Activated naive CD8-positive, alpha-beta T cell treated with anti-CD3 and anti-CD28 coated beads for 36 hours (primary cell): ENCODE data around the gene TRMT6. TPM values are rescaled to one million over a fixed set of nuclear protein-coding genes. Genes with fewer than 3 reads are reported as not detected.

Experiments
- DNase-seq: peaks from one replicate; pipeline ENCODE4 v3.0.0; 2021
- H3K27ac Mint-ChIP-seq: one replicate; pipeline ENCODE4 v1.8.0; 2022; ENCODE audit warnings: mild to moderate bottlenecking, moderate library complexity, mixed read lengths
- H3K27me3 Mint-ChIP-seq: one replicate; pipeline ENCODE4 v1.8.0; 2022; ENCODE audit warnings: mild to moderate bottlenecking, mixed read lengths
- H3K36me3 Mint-ChIP-seq: one replicate; pipeline ENCODE4 v1.8.0; 2021; ENCODE audit warnings: mild to moderate bottlenecking, mixed read lengths
- H3K4me1 Mint-ChIP-seq: one replicate; pipeline ENCODE4 v1.8.0; 2021; ENCODE audit warnings: mixed read lengths
- H3K4me3 Mint-ChIP-seq: one replicate; pipeline ENCODE4 v1.8.0; 2022; ENCODE audit warnings: mild to moderate bottlenecking, moderate library complexity, mixed read lengths
- H3K9me3 Mint-ChIP-seq: one replicate; pipeline ENCODE4 v1.8.0; 2022; ENCODE audit warnings: mixed read lengths
- total RNA-seq, 2 experiments: library from RNA; stranded (reverse); gene quantifications; one replicate each; pipeline ENCODE4 v1.2.3, GENCODE V29; 2021

The TRMT6 gene
- total RNA-seq, 2 experiments from 2014 or later: 33.1 to 34.1 TPM

DNA sequence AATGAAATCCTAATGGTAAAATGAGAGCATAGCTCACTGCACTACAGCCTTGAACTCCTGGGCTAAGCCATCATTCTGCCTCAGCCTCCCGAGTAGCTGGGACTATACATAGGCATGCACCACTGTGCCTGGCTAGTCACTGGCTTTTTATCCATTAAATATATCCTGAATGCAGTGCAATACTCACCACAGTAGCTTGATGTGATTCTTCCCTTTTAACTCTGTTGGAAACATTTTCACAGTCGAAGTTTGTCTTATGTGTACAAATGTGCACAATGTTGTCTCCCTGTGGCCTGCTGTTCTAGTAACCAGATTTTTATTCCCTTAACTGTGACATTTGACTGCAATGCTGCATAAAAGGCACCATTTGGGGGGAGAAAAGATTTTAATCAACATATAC is 56.7 kb downstream of the TRMT6 start:
- Mint-ChIP-seq H3K9me3 (no peaks in the 10 kb centered on the region), H3K27me3 (peaks cover 24% of the 10 kb centered on the region), H3K36me3 (no peaks in the 10 kb centered on the region), H3K27ac (no peak overlapping the region), H3K4me1 (no peaks in the 10 kb centered on the region), H3K4me3 (no peak overlapping the region)
- no peak for DNase-seq

DNA sequence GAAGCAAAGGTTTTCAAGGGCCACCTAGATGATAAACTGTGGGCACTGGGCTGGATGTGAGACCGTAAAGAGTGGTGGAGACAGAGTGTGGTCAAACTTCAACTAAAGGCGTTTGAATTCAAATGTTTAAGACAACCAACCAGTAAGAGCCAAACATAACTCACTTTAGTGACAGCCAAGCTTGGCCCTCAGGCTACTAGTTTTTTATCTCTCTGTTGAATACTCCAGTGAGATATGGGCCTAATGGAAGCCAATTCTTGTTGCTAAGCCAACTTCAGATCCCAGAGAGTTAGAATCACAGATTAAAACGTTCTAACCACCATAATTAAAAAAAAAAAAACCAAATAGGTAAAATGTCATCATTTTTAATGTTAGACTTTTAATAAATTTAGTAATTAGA is 57.3 kb downstream of the TRMT6 start:
- DNase-seq: no peak
- Mint-ChIP-seq H3K36me3 (no peaks in the 10 kb centered on the region), H3K4me3 (no peak overlapping the region), H3K9me3 (no peaks in the 10 kb centered on the region), H3K4me1 (no peaks in the 10 kb centered on the region), H3K27ac (no peak overlapping the region), H3K27me3 (peaks cover 29% of the 10 kb centered on the region)

- Mint-ChIP-seq H3K36me3 (no peaks in the 10 kb centered on the region), H3K27me3 (peaks cover 14% of the 10 kb centered on the region), H3K4me3 (no peak overlapping the region), H3K4me1 (no peaks in the 10 kb centered on the region), H3K9me3 (no peaks in the 10 kb centered on the region), H3K27ac (no peak overlapping the region)
- no peak for DNase-seq
Observed at GRCh38 chr20:5890773-5891441, 59.4 kb downstream of the TRMT6 start.

DNA sequence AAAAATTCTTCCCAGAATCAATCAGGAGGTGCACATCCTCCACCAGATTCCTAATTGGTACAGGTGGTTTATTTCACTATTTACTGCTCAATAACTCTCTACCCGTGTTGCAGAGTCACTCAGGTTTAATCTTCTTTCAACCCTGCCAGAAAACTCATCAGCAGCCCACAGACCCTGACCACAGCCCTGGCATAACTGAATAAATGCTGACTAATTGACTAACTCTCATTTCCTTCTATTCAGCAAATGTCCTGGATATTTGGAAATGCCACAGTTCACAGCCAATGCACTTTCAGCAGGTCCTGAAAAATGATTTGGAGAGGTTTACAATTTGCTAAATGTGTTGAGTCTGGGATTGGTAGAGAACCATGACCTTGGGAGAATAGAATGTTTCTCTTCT is 62.3 kb downstream of the TRMT6 start:
- H3K36me3 Mint-ChIP-seq: no peaks in the 10 kb centered on the region
- no peaks in the 10 kb centered on the region for H3K4me1 Mint-ChIP-seq
- DNase-seq: no peak
- no peaks in the 10 kb centered on the region for H3K9me3 Mint-ChIP-seq
- no peak overlapping the region for H3K4me3 Mint-ChIP-seq
- no peak overlapping the region for H3K27ac Mint-ChIP-seq
- peaks cover 11% of the 10 kb centered on the region for H3K27me3 Mint-ChIP-seq

DNA sequence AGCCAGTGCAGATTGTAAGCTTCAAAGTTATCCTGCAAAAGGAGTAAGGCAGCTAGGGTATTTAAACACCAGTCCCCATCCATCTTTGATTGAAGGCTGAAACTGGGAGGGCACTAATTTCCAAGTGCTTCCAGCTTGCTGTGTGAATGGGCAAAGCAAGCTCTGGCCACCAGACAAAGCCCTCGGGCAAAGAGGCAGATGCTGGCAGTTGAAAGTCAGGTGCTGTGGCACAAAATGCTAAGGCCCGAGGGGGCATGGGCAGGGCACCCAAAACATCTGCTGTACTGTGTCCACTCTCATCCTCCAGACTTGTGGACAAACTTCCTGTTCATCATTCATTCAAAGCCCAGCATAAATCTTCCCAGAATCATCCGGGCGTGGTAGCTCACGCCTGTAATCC is 62.9 kb downstream of the TRMT6 start:
- H3K36me3 Mint-ChIP-seq: no peaks in the 10 kb centered on the region
- no peaks in the 10 kb centered on the region for H3K4me1 Mint-ChIP-seq
- no peak for DNase-seq
- no peak overlapping the region for H3K4me3 Mint-ChIP-seq
- H3K9me3 Mint-ChIP-seq: no peaks in the 10 kb centered on the region
- H3K27me3 Mint-ChIP-seq: peaks cover 11% of the 10 kb centered on the region
- H3K27ac Mint-ChIP-seq: no peak overlapping the region

Other genes with a start within 250 kb of the TRMT6 start
- 1 to 10 TPM; 6.2 to 6.9 TPM for gene SHLD1, start 200.1 kb downstream of the TRMT6 start, total RNA-seq
- gene CHGB, start 39.0 kb downstream of the TRMT6 start, total RNA-seq: under 1 TPM; 0.10 to 0.16 TPM
- gene MCM8, start 119 bp upstream of the TRMT6 start, total RNA-seq: 10 to 100 TPM; 34.7 to 35.2 TPM
- gene CRLS1, start 55.6 kb upstream of the TRMT6 start, total RNA-seq: 10 to 100 TPM; 55.9 to 58.9 TPM
- gene LRRN4, start 103.5 kb upstream of the TRMT6 start, total RNA-seq: not detected
- gene FERMT1, start 172.5 kb upstream of the TRMT6 start, total RNA-seq: under 1 TPM; 0.32 to 0.52 TPM